ENCODE data around the gene ZNF605.
A peak's percentile ranks its signal among the peaks of the same experiment; 100 is the strongest.
"Not testable (repeated sequence)": the region's sequence is repeated elsewhere in the genome, so short reads cannot be mapped to it uniquely, and the experiment has no call there.

Gene ZNF605

DNA sequence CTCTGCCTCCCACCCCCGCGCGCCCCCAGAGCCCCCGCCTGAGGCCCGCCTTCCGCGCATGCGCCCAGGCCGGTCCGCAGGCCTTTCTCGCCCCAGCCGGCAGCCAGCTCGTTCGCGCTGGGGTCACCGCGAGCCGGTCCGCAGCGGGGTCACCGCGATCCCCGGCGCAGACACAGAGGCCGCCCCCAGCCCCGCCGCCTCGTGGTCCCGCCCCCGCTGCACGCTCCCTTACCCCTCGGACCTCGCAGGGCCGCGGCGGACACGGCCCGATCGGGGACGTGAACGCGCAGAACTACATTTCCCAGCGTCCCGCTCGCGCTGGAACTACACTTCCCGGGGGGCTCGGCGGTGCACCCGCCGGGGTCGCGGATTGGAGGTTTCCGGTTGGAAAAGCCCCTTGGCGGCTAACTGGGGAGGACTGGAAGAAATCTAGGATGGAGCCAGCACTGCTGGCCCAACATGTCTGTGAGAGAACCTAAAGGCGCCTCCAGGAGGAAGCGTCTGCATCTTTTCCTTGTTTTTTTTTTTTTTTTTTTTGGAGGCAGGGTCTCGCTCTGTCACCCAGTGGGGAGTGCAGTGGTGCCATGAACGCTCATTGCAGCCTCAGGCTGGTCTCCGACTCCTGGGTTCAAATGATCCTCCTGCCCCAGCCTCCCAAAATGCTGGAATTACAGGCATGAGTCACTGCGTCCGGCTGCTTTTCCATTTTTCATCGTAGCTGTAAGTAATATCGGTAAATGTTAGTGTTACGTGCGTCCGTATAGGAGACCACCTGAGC lies at the start of gene ZNF605:
Gene ZNF605, minus strand, starts transcription at position 296 of the 778 bp plus-strand sequence. CDS start 10,671 bp downstream, outside the sequence.
- H3K4me3 ChIP-seq (ENCODE audit: control insufficient read depth, low read depth, low read length), result peak within 1 kb of the TSS; percentile 88
- TF ChIP-seq, protein P1, sequence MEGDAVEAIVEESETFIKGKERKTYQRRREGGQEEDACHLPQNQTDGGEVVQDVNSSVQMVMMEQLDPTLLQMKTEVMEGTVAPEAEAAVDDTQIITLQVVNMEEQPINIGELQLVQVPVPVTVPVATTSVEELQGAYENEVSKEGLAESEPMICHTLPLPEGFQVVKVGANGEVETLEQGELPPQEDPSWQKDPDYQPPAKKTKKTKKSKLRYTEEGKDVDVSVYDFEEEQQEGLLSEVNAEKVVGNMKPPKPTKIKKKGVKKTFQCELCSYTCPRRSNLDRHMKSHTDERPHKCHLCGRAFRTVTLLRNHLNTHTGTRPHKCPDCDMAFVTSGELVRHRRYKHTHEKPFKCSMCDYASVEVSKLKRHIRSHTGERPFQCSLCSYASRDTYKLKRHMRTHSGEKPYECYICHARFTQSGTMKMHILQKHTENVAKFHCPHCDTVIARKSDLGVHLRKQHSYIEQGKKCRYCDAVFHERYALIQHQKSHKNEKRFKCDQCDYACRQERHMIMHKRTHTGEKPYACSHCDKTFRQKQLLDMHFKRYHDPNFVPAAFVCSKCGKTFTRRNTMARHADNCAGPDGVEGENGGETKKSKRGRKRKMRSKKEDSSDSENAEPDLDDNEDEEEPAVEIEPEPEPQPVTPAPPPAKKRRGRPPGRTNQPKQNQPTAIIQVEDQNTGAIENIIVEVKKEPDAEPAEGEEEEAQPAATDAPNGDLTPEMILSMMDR (IDR thresholded peaks at IDR 0.05; ENCODE audit: control insufficient read depth, insufficient read depth, low read depth, low read length, missing control alignments), result no peak
- peak; percentile 55 for DNase-seq (ENCODE audit: low read depth)

DNA sequence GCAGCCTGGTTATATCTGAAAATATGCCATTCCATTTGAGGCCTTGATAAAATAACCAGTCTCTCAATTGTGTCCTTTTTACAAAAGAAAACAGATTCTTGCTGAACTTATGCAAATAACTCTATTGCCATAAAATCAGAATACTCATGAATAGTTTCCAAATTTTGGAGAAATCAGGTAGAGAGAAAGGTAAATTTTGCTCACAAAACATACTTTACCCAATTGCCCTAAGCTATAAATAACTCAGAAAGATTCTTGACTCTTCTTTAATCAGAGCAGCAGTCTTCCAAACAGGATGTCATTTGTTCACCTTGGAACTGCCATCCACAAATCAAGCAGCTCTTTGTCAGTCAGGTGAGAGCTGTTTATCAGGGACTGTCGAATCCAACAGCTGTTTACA lies 42.6 kb upstream of the ZNF605 start:
- DNase-seq (ENCODE audit: low read depth), result no peak
- no peak overlapping the region for H3K4me3 ChIP-seq (ENCODE audit: control insufficient read depth, low read depth, low read length)
- TF ChIP-seq, protein P1 (IDR thresholded peaks at IDR 0.05; ENCODE audit: control insufficient read depth, insufficient read depth, low read depth, low read length, missing control alignments), result no peak

DNA sequence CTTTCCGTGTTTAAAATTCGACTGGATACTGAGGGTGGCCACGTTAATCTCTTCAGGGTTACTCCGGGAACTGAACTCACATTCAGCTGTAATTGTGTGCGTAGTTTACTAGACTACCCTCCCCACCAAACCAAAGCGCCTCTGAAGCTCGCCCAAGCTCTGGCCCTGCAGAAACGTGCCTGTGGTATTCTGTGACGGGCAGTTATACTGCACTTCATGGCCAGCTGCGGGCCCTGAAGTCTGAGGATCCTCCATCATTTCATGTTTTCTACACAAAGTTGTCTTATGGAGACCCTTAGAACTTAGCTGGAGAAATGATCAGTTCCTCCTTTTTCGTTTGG lies 30.7 kb upstream of the ZNF605 start:
- H3K4me3 ChIP-seq (ENCODE audit: control insufficient read depth, low read depth, low read length), result peak overlapping the region; percentile 71
- TF ChIP-seq, protein P1 (IDR thresholded peaks at IDR 0.05; ENCODE audit: control insufficient read depth, insufficient read depth, low read depth, low read length, missing control alignments), result no peak
- no peak for DNase-seq (ENCODE audit: low read depth)

DNA sequence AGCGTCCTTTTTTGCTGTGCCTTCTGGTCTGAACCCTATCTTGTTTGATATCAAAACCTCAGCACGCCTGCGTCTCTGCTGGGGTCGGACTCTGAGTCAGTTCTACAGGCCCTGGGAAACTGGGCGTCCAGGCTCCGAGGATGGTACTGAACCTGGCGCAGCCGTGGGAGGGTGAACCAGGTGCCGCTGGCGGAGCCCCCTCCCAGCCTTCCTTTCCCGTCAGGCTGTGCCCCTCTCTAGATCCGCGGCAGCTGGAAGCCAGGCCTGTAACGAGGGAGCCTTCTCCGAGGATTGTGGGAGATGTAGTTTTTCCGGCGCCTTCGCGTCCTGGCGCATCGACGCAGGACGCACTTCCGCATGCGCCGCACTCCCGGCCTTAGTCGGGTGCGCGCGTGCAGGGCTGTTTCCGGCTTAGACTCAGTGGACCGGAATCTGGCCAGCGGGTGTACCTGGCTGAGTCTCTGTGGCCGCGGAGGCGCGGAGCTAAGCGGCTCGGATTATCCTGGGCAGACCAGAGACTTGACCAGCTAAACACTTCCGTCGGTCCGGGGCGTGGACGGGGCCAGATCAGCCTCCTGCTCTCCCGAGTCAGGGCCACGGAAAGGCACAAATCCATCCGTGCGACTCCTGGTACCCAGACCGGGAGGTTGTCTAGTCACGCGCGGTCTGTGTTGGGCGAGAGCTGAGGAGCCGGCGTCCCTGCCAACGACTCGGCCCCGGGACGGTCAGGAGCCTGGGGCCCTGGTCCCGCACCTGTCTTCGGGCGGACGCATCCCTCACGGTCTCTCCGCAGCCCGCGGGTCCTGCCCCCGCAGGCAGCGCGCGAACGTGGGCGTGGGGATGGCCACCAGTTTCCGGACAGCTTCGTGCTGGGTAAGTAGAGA lies 30.1 kb upstream of the ZNF605 start, which contains the start of gene ZNF26:
Gene ZNF26, plus strand, starts transcription at position 367 of the 884 bp plus-strand sequence. Its CDS starts 474 bp downstream, at position 841.
- TF ChIP-seq, protein P1 (IDR thresholded peaks at IDR 0.05; ENCODE audit: control insufficient read depth, insufficient read depth, low read depth, low read length, missing control alignments), result no peak
- H3K4me3 ChIP-seq (ENCODE audit: control insufficient read depth, low read depth, low read length), result peak within 1 kb of the TSS; percentile 71
- peak; percentile 54 for DNase-seq (ENCODE audit: low read depth)

DNA sequence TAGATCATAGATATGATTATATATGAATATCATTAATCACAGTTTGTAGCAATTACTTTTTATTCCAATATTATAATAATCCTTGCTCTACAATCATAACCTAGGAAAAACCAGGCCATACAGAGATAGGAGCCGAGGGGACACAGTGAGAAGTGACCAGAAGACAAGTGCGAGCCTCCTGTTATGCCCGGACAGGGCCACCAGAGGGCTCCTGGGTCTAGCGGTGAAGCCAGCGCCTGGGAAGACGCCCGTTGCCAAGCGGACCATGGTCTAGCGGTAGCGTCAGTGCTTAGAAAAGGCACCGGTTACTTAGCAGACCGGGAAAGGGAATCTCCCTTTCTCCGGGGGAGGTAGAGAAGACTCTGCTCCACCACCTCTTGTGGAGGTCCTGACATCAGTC lies 20.8 kb upstream of the ZNF605 start:
- not testable (repeated sequence) for DNase-seq (ENCODE audit: low read depth); H3K4me3 ChIP-seq (ENCODE audit: control insufficient read depth, low read depth, low read length)
- TF ChIP-seq, protein P1 (IDR thresholded peaks at IDR 0.05; ENCODE audit: control insufficient read depth, insufficient read depth, low read depth, low read length, missing control alignments), result peak; percentile 28

DNA sequence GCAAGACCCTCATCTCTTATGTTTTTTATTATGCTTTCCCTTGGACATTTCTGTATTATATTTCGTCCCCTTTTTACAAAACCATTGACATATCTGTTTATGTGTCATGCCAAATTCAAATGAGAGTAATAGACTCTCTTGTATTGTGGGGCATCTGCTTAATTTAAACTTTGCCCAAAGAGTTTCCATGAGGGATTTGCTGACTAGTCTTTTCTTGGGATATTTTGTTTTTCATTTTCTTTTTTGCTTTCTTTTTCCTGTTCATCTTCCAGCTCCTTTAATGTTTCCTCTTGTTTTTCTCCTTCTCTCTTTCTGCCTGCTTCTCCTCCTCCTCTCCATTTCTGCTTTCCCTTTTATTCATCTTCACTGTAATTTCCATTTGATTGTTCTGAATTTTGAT lies 16.3 kb upstream of the ZNF605 start:
- no peak overlapping the region for H3K4me3 ChIP-seq (ENCODE audit: control insufficient read depth, low read depth, low read length)
- TF ChIP-seq, protein P1 (IDR thresholded peaks at IDR 0.05; ENCODE audit: control insufficient read depth, insufficient read depth, low read depth, low read length, missing control alignments), result no peak
- no peak for DNase-seq (ENCODE audit: low read depth)
